Measurements from ENCODE around the gene HSPA9. TPM values are rescaled to one million over a fixed set of nuclear protein-coding genes. Genes with fewer than 3 reads are reported as not detected.
A peak's percentile ranks its signal among the peaks of the same experiment; 100 is the strongest.

The HSPA9 gene
- total and polyA plus RNA-seq, 2 of the 13 experiments (the other 11 are each of a cell fraction or from before 2014, with no cell fraction given): 165 to 478 TPM

- TF ChIP-seq, protein P1, sequence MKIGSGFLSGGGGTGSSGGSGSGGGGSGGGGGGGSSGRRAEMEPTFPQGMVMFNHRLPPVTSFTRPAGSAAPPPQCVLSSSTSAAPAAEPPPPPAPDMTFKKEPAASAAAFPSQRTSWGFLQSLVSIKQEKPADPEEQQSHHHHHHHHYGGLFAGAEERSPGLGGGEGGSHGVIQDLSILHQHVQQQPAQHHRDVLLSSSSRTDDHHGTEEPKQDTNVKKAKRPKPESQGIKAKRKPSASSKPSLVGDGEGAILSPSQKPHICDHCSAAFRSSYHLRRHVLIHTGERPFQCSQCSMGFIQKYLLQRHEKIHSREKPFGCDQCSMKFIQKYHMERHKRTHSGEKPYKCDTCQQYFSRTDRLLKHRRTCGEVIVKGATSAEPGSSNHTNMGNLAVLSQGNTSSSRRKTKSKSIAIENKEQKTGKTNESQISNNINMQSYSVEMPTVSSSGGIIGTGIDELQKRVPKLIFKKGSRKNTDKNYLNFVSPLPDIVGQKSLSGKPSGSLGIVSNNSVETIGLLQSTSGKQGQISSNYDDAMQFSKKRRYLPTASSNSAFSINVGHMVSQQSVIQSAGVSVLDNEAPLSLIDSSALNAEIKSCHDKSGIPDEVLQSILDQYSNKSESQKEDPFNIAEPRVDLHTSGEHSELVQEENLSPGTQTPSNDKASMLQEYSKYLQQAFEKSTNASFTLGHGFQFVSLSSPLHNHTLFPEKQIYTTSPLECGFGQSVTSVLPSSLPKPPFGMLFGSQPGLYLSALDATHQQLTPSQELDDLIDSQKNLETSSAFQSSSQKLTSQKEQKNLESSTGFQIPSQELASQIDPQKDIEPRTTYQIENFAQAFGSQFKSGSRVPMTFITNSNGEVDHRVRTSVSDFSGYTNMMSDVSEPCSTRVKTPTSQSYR (CRISPR knock-in tag; IDR thresholded peaks at IDR 0.05; ENCODE audit: borderline replicate concordance): peak; percentile 70
- TF ChIP-seq CENPT (CRISPR knock-in tag; IDR thresholded peaks at IDR 0.05; ENCODE audit: low read depth) (peak; percentile 0; the same call in 1 of the 2 replicates), ZNF598 (CRISPR knock-in tag; IDR thresholded peaks at IDR 0.05; ENCODE audit: borderline replicate concordance) (no peak), ZNF496 (CRISPR knock-in tag; IDR thresholded peaks at IDR 0.05; ENCODE audit: insufficient replicate concordance) (no peak), RARA (CRISPR knock-in tag; IDR thresholded peaks at IDR 0.05) (0 out of 2 replicates have a peak, but pooled peaks have one; percentile 13), ARID3A (IDR thresholded peaks at IDR 0.05; ENCODE audit: low read depth, low read length) (no peak), STAT6 (CRISPR knock-in tag; IDR thresholded peaks at IDR 0.05; ENCODE audit: borderline replicate concordance) (0 out of 2 replicates have a peak, but pooled peaks have one; percentile 41), PRPF4 (IDR thresholded peaks at IDR 0.05; ENCODE audit: low read depth, low read length, poor library complexity, severe bottlenecking) (no peak), ATRX (CRISPR knock-in tag; IDR thresholded peaks at IDR 0.05; ENCODE audit: borderline replicate concordance) (no peak), SP5 (CRISPR knock-in tag; IDR thresholded peaks at IDR 0.05; ENCODE audit: borderline replicate concordance, low read depth) (peak; percentile 65), HNF1B (CRISPR knock-in tag; IDR thresholded peaks at IDR 0.05) (peak; percentile 70), KAT7 (CRISPR knock-in tag; IDR thresholded peaks at IDR 0.05; ENCODE audit: borderline replicate concordance) (peak; percentile 88; the same call in 1 of the 2 replicates), FOSL2 (CRISPR knock-in tag; IDR thresholded peaks at IDR 0.05) (peak; percentile 56), SMARCE1 (IDR thresholded peaks at IDR 0.05; ENCODE audit: borderline replicate concordance) (no peak), SOX13 (IDR thresholded peaks at IDR 0.05) (no peak), SOX13 (CRISPR knock-in tag; conservative IDR thresholded peaks at IDR 0.05 in 1 of 2, IDR thresholded peaks at IDR 0.05 in 1 of 2) (peak in 1 of 2 experiments; percentile 44; a peak in 2 of 4 replicates)
- TF ChIP-seq, protein P2, sequence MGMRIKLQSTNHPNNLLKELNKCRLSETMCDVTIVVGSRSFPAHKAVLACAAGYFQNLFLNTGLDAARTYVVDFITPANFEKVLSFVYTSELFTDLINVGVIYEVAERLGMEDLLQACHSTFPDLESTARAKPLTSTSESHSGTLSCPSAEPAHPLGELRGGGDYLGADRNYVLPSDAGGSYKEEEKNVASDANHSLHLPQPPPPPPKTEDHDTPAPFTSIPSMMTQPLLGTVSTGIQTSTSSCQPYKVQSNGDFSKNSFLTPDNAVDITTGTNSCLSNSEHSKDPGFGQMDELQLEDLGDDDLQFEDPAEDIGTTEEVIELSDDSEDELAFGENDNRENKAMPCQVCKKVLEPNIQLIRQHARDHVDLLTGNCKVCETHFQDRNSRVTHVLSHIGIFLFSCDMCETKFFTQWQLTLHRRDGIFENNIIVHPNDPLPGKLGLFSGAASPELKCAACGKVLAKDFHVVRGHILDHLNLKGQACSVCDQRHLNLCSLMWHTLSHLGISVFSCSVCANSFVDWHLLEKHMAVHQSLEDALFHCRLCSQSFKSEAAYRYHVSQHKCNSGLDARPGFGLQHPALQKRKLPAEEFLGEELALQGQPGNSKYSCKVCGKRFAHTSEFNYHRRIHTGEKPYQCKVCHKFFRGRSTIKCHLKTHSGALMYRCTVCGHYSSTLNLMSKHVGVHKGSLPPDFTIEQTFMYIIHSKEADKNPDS (CRISPR knock-in tag; IDR thresholded peaks at IDR 0.05): no peak
These were observed 32.1 kb downstream of the HSPA9 start, which contains the start of gene ETF1 (continued) for GRCh38 chr5:138542956-138543729.
